Measurements from ENCODE around the gene DKC1. TPM values are rescaled to one million over a fixed set of nuclear protein-coding genes. Genes with fewer than 3 reads are reported as not detected.

DKC1 gene
- total and polyA plus RNA-seq, 4 donors = 24.5 to 39.6 (median 33.2) TPM

DNA sequence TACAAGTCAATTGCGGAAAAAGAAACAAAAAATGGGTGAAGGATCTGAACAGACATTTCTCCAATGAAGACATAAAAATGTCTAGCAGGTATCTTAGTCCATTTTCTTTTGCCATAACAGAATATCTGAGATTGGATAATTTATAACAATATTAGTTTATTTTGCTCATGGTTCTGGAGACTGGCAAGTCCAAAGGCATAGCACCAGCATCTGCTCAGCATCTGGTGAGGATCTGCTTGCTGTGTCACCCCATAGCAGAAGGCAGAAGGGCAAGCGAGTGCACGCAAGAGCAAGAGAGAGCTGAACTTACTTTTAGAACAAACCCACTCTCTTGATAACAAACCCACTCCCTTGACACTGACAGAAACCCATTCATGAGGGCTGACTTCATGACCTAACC lies 41.5 kb upstream of the DKC1 start:
- WGBS, 2 donors = 92 to 100% methylated on average over 3 of the region's 3 CpGs
- no peaks in the 10 kb centered on the region for H3K27me3 ChIP-seq (ENCODE audit: control insufficient read depth in 3 of 3, insufficient read depth in 3 of 3, low read length in 2 of 3)
- H3K36me3 ChIP-seq (ENCODE audit: control insufficient read depth in 4 of 4, insufficient read depth in 4 of 4, low read length in 4 of 4) = no peaks in the 10 kb centered on the region
- no peak overlapping the region for H3K9ac ChIP-seq (ENCODE audit: insufficient read depth in 1 of 2, low read length in 2 of 2)
- H3K27ac ChIP-seq (ENCODE audit: low read depth in 1 of 2, low read length in 1 of 2) = no peak overlapping the region
- TF ChIP-seq, protein P1, sequence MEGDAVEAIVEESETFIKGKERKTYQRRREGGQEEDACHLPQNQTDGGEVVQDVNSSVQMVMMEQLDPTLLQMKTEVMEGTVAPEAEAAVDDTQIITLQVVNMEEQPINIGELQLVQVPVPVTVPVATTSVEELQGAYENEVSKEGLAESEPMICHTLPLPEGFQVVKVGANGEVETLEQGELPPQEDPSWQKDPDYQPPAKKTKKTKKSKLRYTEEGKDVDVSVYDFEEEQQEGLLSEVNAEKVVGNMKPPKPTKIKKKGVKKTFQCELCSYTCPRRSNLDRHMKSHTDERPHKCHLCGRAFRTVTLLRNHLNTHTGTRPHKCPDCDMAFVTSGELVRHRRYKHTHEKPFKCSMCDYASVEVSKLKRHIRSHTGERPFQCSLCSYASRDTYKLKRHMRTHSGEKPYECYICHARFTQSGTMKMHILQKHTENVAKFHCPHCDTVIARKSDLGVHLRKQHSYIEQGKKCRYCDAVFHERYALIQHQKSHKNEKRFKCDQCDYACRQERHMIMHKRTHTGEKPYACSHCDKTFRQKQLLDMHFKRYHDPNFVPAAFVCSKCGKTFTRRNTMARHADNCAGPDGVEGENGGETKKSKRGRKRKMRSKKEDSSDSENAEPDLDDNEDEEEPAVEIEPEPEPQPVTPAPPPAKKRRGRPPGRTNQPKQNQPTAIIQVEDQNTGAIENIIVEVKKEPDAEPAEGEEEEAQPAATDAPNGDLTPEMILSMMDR (IDR thresholded peaks at IDR 0.05; ENCODE audit: control extremely low read depth, extremely low read depth) = no peak
- no peak overlapping the region for H3K4me3 ChIP-seq
- no peak for DNase-seq
- peaks cover 0 to 17% (median 0%) of the 10 kb centered on the region in 5 donors for H3K4me1 ChIP-seq (ENCODE audit: control insufficient read depth in 5 of 5, insufficient read depth in 5 of 5, low read length in 5 of 5)
- ATAC-seq (ENCODE audit: insufficient read depth, low FRiP score) = no peak
- peaks cover 0 to 3% (median under 1%) of the 10 kb centered on the region in 4 donors for H3K9me3 ChIP-seq (ENCODE audit: control insufficient read depth in 4 of 4, insufficient read depth in 3 of 4, low read length in 3 of 4)

DNA sequence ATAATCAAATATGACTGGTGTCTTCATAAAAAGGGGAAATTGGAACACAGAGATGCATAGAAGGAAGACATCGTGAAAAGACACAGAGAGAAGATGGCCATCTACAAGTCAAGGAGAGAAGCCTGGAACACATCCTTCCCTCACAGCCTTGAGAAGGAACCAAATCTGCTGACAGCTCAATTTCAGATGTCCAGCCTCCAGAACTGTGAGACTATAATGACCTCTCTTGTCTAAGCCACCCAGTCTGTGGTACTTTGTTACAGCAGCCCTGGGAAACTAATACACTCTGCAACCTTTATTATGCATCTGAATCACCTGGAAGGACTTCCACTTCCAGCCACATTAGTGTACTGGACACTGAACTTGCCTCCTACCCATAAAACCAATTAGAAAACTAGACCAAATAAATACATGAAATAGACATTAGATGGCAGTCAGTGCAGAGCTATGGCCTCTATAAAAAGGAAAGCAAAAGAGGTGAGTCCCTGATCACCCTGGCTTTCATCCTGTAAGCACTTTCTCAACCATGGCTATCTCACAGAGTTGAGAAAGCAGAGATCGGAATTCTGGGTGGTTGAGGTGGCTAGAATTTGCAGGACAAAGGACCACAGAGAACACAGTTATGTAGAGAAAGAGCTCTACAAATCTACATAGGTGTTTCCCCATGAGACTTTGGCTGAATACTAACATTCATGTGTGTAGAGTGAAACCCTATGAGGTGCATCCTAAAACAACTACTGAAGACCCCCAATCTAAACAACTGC lies 37.5 kb upstream of the DKC1 start:
- TF ChIP-seq, protein P1 (IDR thresholded peaks at IDR 0.05; ENCODE audit: control extremely low read depth, extremely low read depth) = no peak
- H3K36me3 ChIP-seq (ENCODE audit: control insufficient read depth in 4 of 4, insufficient read depth in 4 of 4, low read length in 4 of 4) = no peaks in the 10 kb centered on the region
- no peak overlapping the region for H3K9ac ChIP-seq (ENCODE audit: insufficient read depth in 1 of 2, low read length in 2 of 2)
- ATAC-seq (ENCODE audit: insufficient read depth, low FRiP score) (no peak), DNase-seq (no peak)
- WGBS, 2 donors = 35 to 75% methylated on average over 2 of the region's 2 CpGs
- no peaks in the 10 kb centered on the region for H3K27me3 ChIP-seq (ENCODE audit: control insufficient read depth in 3 of 3, insufficient read depth in 3 of 3, low read length in 2 of 3)
- H3K9me3 ChIP-seq (ENCODE audit: control insufficient read depth in 4 of 4, insufficient read depth in 3 of 4, low read length in 3 of 4) = peaks cover 0 to 3% (median under 1%) of the 10 kb centered on the region in 4 donors
- no peak overlapping the region for H3K4me3 ChIP-seq
- peak overlapping the region in 1 of 2 donors; percentile 28 for H3K27ac ChIP-seq (ENCODE audit: low read depth in 1 of 2, low read length in 1 of 2)
- H3K4me1 ChIP-seq (ENCODE audit: control insufficient read depth in 5 of 5, insufficient read depth in 5 of 5, low read length in 5 of 5) = peaks cover 14 to 31% (median 27%) of the 10 kb centered on the region in 5 donors

DNA sequence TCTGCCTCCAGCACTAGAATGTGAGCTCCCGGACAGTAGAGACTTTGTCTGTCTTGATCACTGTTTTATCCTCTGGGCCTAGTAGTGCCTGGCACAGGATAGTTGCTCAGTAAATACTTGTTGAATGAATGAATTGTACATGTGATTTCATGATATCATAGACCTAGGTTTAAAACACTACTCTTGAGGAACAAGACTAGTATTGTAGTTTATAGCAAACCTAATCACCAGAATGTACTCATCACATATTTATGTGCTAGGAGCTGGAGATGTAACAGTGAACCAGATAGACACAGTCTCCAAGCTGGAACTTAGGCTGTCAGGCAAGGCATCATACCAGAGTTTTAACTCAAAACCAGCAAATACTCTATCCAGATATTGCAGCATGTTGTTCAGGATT lies 35.2 kb upstream of the DKC1 start:
- Histone ChIP-seq H3K36me3 (ENCODE audit: control insufficient read depth in 4 of 4, insufficient read depth in 4 of 4, low read length in 4 of 4) (no peaks in the 10 kb centered on the region), H3K9me3 (ENCODE audit: control insufficient read depth in 4 of 4, insufficient read depth in 3 of 4, low read length in 3 of 4) (no peaks in the 10 kb centered on the region), H3K27me3 (ENCODE audit: control insufficient read depth in 3 of 3, insufficient read depth in 3 of 3, low read length in 2 of 3) (no peaks in the 10 kb centered on the region), H3K4me3 (no peak overlapping the region), H3K27ac (ENCODE audit: low read depth in 1 of 2, low read length in 1 of 2) (peak overlapping the region; percentile 74 to 91), H3K4me1 (ENCODE audit: control insufficient read depth in 5 of 5, insufficient read depth in 5 of 5, low read length in 5 of 5) (peaks cover 21 to 51% (median 35%) of the 10 kb centered on the region in 5 donors), H3K9ac (ENCODE audit: insufficient read depth in 1 of 2, low read length in 2 of 2) (peak overlapping the region in 1 of 2 donors; percentile 61)
- ATAC-seq (ENCODE audit: insufficient read depth, low FRiP score) (no peak), DNase-seq (no peak)
- TF ChIP-seq, protein P1 (IDR thresholded peaks at IDR 0.05; ENCODE audit: control extremely low read depth, extremely low read depth) = no peak
- 77 to 78% methylated on average over 1 of the region's 1 CpG for WGBS, 2 donors

Measured in lung (tissue), 12 donors.